HG03439 (cell line): ENCODE results near the gene OR10P1.
"Not testable (repeated sequence)": the region's sequence is repeated elsewhere in the genome, so short reads cannot be mapped to it uniquely, and the experiment has no call there.

Experiments used
- ATAC-seq: cut with Tn5 transposase; IDR thresholded peaks from one replicate; pipeline ENCODE4 v1.9.1; 2021; ENCODE audit warnings: mild to moderate bottlenecking, moderate library complexity; ENCODE audit not compliant: unreplicated experiment

OR10P1 gene

GRCh38 chr12:55636853-55637252, at the start of gene OR10P1:
OR10P1 (plus strand) TSS chr12:55636892; CDS start chr12:55636892, 0 bp downstream.
- ATAC-seq: no peak

- ATAC-seq: not testable (repeated sequence)
These were observed 46.5 kb upstream of the OR10P1 start for GRCh38 chr12:55590152-55590551.

GRCh38 chr12:55607821-55608594, 28.7 kb upstream of the OR10P1 start:
- no peak for ATAC-seq

- no peak for ATAC-seq
These were observed 26.1 kb upstream of the OR10P1 start for GRCh38 chr12:55610598-55610997.

- ATAC-seq: no peak
These were observed 24.0 kb upstream of the OR10P1 start for GRCh38 chr12:55612646-55613045.

- no peak for ATAC-seq
These were observed 21.9 kb upstream of the OR10P1 start for GRCh38 chr12:55614764-55615163.

GRCh38 chr12:55619354-55620138, 17.1 kb upstream of the OR10P1 start:
- peak; percentile 86 for ATAC-seq

GRCh38 chr12:55624056-55624455, 12.6 kb upstream of the OR10P1 start:
- peak; percentile 61 for ATAC-seq

GRCh38 chr12:55626154-55626553, 10.5 kb upstream of the OR10P1 start:
- no peak for ATAC-seq

GRCh38 chr12:55629058-55629841, 7.4 kb upstream of the OR10P1 start:
- ATAC-seq: no peak

GRCh38 chr12:55631056-55631455, 5.6 kb upstream of the OR10P1 start:
- ATAC-seq: no peak

GRCh38 chr12:55631733-55632132, 5.0 kb upstream of the OR10P1 start:
- ATAC-seq: no peak

GRCh38 chr12:55633151-55633550, 3.5 kb upstream of the OR10P1 start:
- ATAC-seq: no peak

- no peak for ATAC-seq
These were observed 506 bp upstream of the OR10P1 start for GRCh38 chr12:55636116-55636655.

- ATAC-seq: no peak
These were observed 775 bp downstream of the OR10P1 start for GRCh38 chr12:55637467-55637866.

GRCh38 chr12:55641595-55641994, 4.9 kb downstream of the OR10P1 start:
- no peak for ATAC-seq

GRCh38 chr12:55642267-55642666, 5.6 kb downstream of the OR10P1 start:
- no peak for ATAC-seq

GRCh38 chr12:55642669-55643068, 6.0 kb downstream of the OR10P1 start:
- ATAC-seq: no peak

- ATAC-seq: no peak
These were observed 7.9 kb downstream of the OR10P1 start for GRCh38 chr12:55644591-55644990.

- no peak for ATAC-seq
These were observed 10.3 kb downstream of the OR10P1 start for GRCh38 chr12:55647027-55647426.
